ENCODE data around the gene RREB1.
A peak's percentile ranks its signal among the peaks of the same experiment; 100 is the strongest.

The RREB1 gene

GRCh38 chr6:7131390-7131789 lies 23.6 kb downstream of the RREB1 start:
- POLR2A ChIA-PET: interaction anchor here (0.9 kb wide), 1 partner anchor 15 kb away, joined by 4 read pairs; no protein-coding TSS in a partner anchor

GRCh38 chr6:7132398-7133035 lies 24.8 kb downstream of the RREB1 start:
- Histone ChIP-seq H3K36me3 (ENCODE audit: control insufficient read depth in 2 of 2, insufficient read depth in 1 of 2, low read length in 2 of 2) (no peaks in the 10 kb centered on the region), H3K27ac (ENCODE audit: extremely low read depth, low read depth, low read length) (no peak overlapping the region; the same call in 1 of the 2 replicates), H3K4me1 (ENCODE audit: control insufficient read depth, insufficient read depth, low read length) (peaks cover 3% of the 10 kb centered on the region), H3K4me3 (ENCODE audit: low read depth, low read length) (no peak overlapping the region), H3K9me3 (ENCODE audit: control insufficient read depth, insufficient read depth, low read depth, low read length) (no peaks in the 10 kb centered on the region)
- no peak for TF ChIP-seq ZNF548 (tag by site-specific recombination; IDR thresholded peaks at IDR 0.05)
- TF ChIP-seq PRDM6 (tag by site-specific recombination; IDR thresholded peaks at IDR 0.05): peak; percentile 56
- POLR2A ChIA-PET: no interaction called here
- CTCF ChIA-PET: no interaction called here

More at GRCh38 chr6:7131390-7131789, 23.6 kb downstream of the RREB1 start:
- Histone ChIP-seq H3K9me3 (ENCODE audit: control insufficient read depth, insufficient read depth, low read depth, low read length) (no peaks in the 10 kb centered on the region), H3K36me3 (ENCODE audit: control insufficient read depth in 2 of 2, insufficient read depth in 1 of 2, low read length in 2 of 2) (no peaks in the 10 kb centered on the region), H3K4me3 (ENCODE audit: low read depth, low read length) (no peak overlapping the region), H3K4me1 (ENCODE audit: control insufficient read depth, insufficient read depth, low read length) (peaks cover 3% of the 10 kb centered on the region; the same call in 1 of the 2 replicates), H3K27ac (ENCODE audit: extremely low read depth, low read depth, low read length) (no peak overlapping the region)
- CTCF ChIA-PET: interaction anchor here (0.6 kb wide), 1 partner anchor 26 kb away, joined by 4 read pairs; no protein-coding TSS in a partner anchor
- TF ChIP-seq ZNF76 (tag by site-specific recombination; IDR thresholded peaks at IDR 0.05; ENCODE audit: borderline replicate concordance, low read depth) (no peak), ZFP37 (tag by site-specific recombination; IDR thresholded peaks at IDR 0.05) (no peak), TCF7L2 (IDR thresholded peaks at IDR 0.05; ENCODE audit: borderline replicate concordance, low read depth, low read length) (no peak), PBX3 (CRISPR knock-in tag; IDR thresholded peaks at IDR 0.05) (no peak), ZNF626 (tag by site-specific recombination; IDR thresholded peaks at IDR 0.05) (no peak), ZNF660 (tag by site-specific recombination; IDR thresholded peaks at IDR 0.05) (no peak), ZNF274 (IDR thresholded peaks at IDR 0.05; ENCODE audit: low read length) (no peak), ZNF274 (tag by site-specific recombination; IDR thresholded peaks at IDR 0.05; ENCODE audit: borderline replicate concordance) (no peak), ZBTB17 (tag by site-specific recombination; IDR thresholded peaks at IDR 0.05) (no peak), ZNF426 (tag by site-specific recombination; IDR thresholded peaks at IDR 0.05) (no peak), YY2 (tag by site-specific recombination; IDR thresholded peaks at IDR 0.05) (no peak), ZNF610 (tag by site-specific recombination; IDR thresholded peaks at IDR 0.05; ENCODE audit: borderline replicate concordance) (no peak), ZNF37A (tag by site-specific recombination; IDR thresholded peaks at IDR 0.05) (no peak), ZNF791 (tag by site-specific recombination; IDR thresholded peaks at IDR 0.05) (no peak)

- Histone ChIP-seq H3K27ac (ENCODE audit: extremely low read depth, low read depth, low read length) (no peak overlapping the region), H3K4me3 (ENCODE audit: low read depth, low read length) (no peak overlapping the region), H3K36me3 (ENCODE audit: control insufficient read depth in 2 of 2, insufficient read depth in 1 of 2, low read length in 2 of 2) (no peaks in the 10 kb centered on the region), H3K4me1 (ENCODE audit: control insufficient read depth, insufficient read depth, low read length) (peaks cover 14% of the 10 kb centered on the region), H3K9me3 (ENCODE audit: control insufficient read depth, insufficient read depth, low read depth, low read length) (no peaks in the 10 kb centered on the region)
- ChIA-PET POLR2A (interaction anchor here (0.6 to 0.9 kb wide), 2 partner anchors 9 to 24 kb away, joined by 3 to 5 read pairs; no protein-coding TSS in a partner anchor), CTCF (interaction anchor here (0.6 kb wide), 1 partner anchor 546 kb away, joined by 3 read pairs; no protein-coding TSS in a partner anchor)
- TF ChIP-seq ZNF398 (tag by site-specific recombination; IDR thresholded peaks at IDR 0.05) (no peak), SP7 (tag by site-specific recombination; IDR thresholded peaks at IDR 0.05) (no peak), ZBTB20 (tag by site-specific recombination; IDR thresholded peaks at IDR 0.05) (no peak), ZBTB17 (tag by site-specific recombination; IDR thresholded peaks at IDR 0.05) (no peak), ZNF202 (tag by site-specific recombination; IDR thresholded peaks at IDR 0.05; ENCODE audit: borderline replicate concordance) (no peak), REST (tag by site-specific recombination; IDR thresholded peaks at IDR 0.05) (no peak), ZNF112 (tag by site-specific recombination; IDR thresholded peaks at IDR 0.05) (no peak)
Observed at GRCh38 chr6:7134999-7135745, 27.4 kb downstream of the RREB1 start.
